Right kidney (tissue), 1 donor: ENCODE data around the gene ARHGAP25.

ENCODE experiments used
- DNase-seq: peaks from one replicate; pipeline ENCODE4 v3.0.0-alpha.2; 2016

Gene ARHGAP25

DNA sequence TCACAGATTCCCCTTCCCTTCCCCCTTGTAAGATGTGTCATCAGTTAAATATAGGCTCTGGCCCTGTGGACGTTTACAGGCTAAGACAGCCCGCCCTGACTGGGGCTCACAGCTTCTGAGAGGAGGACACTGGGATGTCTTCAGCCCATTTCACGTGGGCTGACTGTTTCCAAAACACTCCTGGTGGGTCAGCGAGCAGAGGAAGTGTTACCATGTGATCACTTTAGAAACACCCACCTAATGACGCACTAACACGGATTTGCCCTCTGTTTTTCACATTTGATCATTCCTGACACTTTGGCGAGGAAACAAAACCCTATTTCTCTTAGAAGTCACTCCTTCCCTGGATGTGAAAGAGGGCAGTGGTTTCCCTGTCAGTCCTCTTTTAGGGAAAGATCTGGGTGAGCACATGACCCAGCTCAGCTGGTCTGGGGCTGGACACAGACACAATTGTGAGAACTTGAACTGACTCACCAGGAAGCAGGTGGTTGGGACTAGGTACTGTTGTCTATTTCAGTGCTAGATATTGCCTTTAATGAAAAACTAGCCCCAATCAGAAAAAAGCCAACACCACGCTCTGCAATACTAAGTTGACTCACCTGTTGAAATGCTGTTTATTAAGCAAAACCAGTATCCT, 97.7 kb downstream of the ARHGAP25 start:
- no peak for DNase-seq

DNA sequence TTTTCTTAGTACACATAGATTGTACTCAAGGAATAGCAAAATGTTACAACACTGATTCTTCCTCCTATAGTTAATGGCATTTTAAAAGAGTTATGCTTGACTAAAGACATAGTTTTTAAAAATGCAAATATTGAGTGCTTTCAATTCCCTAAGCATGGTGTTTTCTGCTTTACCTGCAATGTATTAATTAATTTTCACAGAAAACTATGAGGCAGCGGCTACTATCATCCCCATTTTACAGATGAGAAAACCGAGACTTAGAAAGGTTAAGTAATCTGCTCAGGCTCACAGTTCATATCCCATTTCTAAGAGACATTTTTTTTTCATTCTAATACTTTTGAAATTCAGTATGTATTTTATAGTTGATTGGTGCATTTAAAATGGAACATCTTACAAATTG, 98.6 kb downstream of the ARHGAP25 start:
- no peak for DNase-seq

DNA sequence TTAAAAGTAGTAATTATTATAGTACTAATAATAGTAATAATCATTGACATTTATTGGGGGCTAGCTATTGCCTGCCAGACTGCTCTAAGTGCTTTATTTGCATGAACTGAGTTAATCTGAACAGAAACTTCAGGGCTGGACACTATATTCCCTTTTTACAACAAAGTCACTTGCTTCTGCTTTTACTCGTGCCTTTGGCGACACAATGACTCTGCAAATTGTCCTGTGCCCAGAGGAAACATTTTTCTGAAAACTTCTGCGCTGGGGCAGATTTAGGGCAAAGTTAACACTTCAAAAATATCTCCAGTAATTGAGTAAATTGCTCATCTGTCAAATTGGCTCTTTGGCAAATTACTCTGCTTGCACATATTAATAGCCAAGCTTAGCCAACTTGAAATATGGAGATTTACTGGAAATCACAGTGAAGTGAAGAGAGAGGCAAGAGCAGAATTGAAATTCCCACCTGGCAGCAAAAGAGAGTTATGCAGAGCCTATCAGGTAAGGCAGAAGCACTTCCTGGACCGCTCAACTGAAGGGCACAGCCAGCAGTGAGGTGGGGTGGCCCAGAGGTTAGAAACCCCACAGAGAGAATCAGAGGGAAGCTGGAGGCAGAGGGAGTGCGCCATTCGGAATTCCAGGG, 100.2 kb downstream of the ARHGAP25 start:
- DNase-seq: no peak

DNA sequence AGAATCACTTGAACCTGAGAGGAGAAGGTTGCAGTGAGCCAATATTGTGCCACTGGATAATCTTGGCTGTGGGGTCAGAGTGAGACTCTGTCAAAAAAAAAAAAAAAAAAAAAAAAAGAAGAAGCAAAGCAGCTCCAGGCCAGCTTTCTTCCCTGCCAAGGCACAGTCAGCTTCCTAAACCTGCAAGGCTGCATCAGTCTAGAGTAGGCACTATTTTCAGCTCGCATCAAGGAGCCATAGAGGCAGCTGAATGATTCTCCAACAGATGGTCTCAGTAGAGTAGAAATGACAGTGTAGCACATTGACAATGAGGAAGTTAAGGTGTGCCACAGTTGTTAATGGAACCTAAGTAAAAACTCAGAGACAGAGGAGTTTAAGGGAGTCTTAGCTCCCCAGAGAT, 101.0 kb downstream of the ARHGAP25 start:
- no peak for DNase-seq

DNA sequence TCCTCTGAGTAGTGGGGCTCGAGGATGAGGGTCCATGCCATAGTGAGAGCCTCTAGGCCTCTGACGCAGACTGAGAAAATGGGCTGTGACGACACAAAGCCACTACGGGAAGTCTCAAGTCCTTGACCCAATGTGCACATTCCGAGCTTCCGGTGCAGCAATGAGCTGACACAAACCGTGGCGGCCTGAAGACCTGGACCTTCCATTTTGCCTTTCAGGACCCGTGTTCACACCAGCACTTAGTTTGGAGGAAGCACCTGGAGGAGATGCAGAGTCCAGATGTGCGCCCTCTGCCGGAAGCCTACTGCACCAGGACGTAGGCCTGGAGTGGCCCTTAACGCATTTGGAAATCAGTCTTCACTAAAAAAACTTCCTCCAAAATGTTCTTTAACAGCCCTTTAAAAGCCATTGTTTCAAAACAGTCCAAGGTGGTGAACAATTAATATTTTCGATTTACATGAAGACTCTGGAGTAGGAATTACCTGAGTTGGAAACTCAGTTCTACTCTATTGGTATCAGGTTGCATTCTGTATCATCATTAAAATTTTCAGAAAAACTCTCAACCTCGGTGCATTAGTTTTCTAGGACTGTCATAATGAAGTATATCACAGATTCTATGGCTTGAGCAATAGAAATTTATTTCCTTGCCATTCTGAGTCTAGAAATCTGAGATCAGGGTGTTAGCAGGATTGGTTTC, 102.7 kb downstream of the ARHGAP25 start:
- no peak for DNase-seq

DNA sequence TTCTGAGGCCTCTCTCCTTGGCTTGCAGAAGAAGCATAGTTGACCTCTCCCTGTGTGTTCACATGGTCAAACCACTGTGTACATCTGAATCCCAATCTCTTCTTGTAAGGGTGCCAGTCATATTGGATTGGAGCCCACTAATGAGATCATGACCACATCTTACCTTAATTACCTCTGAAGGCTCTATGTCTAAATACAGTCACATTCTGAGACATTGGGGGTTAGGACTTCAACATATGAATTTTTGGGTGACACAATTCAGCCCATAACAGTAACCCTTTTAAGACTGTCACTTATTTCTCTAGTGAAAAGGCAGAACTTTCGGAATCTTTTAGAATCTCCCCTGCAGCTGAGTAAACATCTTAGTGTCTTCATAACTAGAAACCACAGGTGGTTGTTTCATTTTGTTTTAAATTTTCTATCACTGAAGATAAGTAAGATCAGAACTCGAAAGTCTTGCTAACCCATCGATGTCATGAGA, 103.3 kb downstream of the ARHGAP25 start:
- no peak for DNase-seq

DNA sequence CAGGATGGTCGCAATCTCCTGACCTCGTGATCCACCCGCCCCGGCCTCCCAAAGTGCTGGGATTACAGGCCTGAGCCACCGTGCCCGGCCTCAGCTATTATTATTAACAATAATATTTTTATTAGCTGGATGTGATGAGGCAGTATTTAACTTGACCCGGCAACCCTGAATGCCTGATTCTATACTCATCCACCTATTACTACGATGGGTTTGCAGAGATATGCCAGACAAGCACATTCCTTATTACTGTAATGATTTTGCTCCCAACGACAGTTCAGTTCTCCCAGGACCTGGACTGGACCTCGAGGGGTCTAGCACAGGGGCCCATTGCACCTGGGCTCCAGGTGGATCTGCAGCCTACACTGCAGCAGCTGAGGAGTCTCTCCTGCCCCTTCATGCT, 104.0 kb downstream of the ARHGAP25 start:
- no peak for DNase-seq

DNA sequence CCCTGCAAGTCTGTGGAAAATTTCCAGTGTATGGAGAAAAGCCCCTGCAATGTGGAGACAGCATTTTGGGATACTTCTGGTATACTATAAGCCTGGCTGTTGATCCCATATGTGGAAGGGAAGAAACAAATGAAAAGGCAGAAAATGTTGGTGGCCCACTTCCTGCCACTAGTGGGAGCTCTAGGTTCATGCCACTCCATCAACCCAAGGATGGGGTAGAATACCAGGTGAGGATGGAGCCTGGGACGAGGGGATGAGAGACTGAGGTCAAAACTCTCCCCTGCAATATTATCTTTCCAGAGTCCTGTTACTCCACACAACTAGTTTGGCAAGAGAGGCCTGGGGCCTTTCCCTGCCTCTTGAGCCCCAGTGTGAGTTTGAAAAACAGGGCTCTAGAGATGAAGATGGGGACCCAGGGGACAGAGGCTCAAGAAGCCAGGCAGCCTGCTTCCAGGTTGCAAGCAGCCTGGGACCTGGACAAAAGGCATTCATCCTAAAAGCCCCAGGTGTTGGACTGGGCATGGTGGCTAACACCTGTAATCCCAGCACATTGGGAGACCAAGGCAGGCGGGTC, 104.7 kb downstream of the ARHGAP25 start:
- no peak for DNase-seq

DNA sequence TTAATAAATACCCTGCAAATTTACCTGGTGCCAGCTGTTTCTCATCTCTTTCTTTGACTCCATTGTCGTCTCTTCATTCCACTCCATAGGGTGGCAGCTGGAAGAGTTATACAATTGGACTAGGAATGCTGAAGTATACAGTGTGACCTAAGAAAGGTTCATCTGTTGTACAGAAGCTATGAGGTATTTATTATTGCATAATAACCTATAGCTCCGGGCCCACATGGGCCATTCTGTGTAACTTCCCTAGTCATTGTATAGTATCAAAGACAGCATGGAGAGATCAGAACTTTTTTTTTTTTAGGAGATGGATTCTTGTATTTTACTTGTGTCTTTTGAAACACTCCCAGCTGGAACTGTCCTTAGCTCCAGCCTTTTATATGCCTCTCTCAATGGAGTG, 110.4 kb downstream of the ARHGAP25 start:
- DNase-seq: no peak

DNA sequence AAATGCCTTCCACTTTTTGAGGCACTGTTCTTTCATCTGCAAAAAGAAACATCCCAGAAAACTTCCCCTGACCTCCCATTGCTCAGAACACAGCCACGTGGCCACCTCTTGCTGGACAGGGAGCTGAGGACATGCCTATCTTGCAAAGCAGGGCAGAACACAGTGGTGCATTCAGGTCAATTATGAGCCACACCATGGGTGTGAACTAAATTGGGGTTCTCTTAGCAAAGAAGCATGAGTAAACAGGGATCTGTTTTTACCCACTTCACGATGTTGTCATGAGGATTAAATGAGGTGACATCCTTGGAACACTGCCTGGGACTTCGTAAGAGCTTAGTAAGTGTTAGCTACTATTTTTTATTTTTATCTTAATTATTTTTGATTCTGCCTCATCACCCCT, 111.5 kb downstream of the ARHGAP25 start:
- DNase-seq: no peak

DNA sequence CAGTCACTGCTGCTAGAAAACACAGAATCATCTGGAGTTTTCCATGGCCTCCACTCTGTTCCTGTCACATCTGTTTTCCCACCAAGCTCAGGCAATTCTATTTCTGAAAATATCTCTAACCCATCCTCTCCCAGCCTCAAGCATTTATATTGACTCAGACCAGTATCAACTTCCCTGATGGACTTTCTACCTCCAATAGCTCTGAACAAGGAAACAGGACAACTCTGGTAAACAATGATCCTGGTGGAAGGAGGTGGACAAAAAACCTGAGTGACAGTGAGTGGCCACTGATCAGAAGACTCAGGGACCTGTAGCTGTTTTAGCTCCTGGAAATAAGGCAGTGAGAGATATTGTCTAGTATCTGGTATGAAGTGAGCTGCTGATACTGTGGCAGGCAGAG, 113.1 kb downstream of the ARHGAP25 start:
- no peak for DNase-seq

DNA sequence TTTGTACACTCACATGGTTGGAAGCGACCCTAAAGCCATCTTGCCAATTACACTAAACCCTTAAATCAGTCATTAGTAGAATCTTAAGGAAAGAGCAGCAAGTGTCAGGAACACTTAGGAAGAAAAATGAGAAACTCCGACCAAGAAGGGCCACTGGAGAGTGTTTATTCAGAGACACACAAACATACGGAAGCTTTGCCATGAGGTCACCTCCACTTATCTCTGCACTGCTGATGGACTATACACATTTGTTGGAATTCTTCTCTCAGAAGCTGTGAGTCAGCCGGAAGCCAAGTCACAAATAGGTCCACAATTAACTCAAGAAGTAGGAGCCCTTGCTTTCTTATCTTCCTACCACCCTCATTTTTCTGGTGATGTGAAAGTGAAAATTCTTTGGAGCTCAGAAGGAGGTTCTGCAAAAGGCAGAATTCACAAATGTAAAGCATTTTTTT, 115.0 kb downstream of the ARHGAP25 start:
- no peak for DNase-seq

DNA sequence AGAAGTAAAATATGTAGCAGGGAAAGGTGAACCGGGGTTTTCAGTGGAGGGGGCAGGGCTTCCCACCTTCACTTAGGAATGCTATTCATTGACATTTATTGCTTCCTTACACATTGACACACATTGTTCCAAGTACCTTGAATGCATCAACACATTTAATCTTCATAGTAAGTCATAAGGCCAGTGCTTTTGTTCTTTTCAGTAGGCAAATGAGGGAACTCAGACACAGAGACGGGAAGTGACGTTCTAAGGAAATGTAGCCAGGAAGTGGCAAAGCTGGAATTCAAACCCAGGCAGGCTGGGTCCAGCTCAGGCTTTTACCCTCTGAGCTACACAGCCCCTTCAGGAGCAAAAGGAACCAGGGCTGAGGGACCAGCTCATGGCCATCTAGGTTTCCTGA, 115.9 kb downstream of the ARHGAP25 start:
- no peak for DNase-seq

DNA sequence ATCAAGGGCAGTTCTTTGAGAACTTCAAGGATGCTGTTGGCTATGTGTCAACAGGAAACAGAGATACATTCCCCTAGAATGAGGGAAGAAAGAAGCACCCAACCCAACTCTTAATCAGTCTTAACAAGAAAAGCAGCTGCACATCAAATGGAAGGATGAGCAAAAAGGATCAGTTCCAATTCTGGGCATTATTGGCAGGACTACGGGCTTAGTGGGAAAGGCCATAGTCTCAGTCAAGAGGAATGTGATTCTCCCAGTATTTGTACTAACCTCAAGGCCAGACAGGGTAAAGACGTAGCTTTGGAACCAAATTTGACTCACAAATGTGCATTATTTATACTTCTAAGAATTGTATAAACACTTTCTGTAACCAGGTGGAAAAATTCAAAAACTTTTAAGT, 118.4 kb downstream of the ARHGAP25 start:
- DNase-seq: no peak

DNA sequence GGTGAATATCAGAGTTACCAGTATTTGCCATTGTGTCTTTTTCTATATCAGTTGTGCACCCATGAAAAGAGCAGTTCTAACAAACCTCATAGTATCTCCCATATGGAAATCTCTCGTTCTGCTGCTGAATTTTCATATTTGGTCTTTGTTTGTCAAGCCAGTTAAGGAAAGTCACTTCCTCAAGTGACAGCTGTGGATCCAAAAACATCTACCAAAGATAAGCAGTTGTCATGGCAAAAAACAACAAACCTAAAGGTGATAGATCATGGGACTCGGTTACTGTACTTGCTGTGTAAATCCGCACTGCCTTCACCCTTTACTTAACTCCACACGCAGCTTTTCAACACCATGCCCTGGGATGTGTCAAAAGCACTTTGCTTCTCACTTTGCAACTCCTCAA, 119.3 kb downstream of the ARHGAP25 start:
- DNase-seq: no peak

DNA sequence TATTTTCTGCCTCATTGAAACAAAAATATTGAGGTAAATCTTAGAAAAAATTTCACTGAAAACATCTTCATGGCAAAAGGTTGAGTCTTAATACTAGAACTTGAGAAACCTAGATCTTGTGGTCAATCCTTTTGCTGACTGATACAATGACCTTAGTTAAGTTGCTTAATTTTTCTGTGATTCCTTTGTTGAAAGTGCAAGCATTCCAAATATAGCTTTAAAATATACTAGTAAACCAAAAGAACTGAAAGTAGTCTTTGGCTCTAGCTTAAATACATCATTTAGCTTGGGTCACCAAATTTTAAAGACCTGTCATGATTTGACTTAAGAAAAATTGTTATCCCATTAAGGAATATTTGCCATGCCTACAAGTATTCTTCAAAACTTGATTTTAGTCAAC, 119.9 kb downstream of the ARHGAP25 start:
- DNase-seq: no peak

DNA sequence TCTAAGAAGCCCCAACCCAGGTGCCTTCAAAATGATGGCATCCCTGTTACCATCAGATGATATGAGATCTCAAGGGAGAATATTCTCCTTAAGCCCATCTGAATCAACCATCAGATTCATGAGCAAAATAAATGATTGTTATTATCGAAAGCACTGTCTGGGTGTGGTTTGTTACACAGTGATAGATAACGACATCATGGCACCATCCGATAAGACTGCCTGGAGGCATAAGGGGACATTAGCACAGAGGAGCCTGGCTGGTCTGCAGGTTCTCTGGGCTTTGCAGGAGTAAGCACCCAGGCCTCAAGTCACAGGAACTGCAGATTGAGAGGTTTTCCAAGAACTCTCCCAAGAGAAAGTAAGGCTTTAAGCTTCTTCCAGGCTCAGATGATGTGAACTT, 120.9 kb downstream of the ARHGAP25 start:
- no peak for DNase-seq

DNA sequence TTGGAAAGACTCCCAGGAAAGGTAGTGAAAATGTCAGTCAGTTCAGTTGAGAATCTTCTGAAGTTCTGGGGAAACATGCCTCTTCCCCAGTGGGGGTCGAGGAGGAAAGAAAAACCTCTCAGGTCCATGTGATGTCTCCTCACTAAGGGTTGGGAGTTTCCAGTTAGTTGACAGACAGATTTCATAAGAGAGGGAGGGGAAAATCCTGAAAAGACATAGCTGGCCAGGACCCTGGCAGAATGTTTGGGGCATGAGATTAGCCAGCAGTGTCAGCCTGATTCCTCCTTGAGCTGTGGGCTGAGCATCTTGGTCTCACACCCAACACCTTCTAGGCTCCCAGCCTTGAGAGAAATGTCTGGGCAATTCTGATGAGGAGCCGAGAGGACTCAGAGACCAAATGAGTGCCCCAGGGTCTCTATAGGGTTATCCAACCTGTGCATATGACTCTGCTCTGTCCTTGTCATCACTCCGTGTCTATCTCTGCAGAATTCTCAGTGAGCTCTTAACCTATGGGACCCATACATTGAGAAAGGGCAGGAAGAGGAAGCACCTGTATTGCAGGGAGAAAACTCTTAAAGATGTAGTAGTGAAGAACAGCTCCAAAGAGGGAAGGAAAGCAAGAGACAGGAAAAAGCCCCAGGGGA, 122.7 kb downstream of the ARHGAP25 start:
- no peak for DNase-seq

DNA sequence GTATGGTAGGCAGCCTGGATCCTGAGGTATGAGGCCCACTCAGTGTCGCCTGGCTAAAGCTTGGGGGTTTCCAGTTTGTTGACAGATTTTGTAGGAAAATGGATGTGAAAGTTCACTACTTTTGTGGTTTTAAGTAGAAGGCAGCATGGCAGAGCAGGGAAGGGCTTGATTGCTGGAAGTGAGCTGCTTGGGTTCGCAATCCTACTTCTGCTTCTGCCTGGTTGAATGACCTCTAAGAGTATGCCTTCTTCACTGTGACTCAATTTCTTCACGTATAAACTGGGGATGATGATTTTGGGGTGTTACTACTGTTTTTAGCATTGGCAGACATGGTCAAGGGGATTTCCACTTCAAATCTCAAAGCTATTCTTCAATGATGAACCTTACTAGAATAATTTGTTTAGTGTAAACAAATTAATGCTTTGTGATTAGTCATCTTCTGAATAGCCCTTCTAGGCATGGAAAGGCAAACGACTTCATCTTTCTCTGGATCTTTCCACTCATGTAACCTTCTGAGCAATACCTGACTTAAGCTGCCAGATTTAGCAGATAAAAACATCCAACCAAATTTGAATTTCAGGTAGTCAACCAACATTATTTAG, 123.3 kb downstream of the ARHGAP25 start:
- DNase-seq: no peak

DNA sequence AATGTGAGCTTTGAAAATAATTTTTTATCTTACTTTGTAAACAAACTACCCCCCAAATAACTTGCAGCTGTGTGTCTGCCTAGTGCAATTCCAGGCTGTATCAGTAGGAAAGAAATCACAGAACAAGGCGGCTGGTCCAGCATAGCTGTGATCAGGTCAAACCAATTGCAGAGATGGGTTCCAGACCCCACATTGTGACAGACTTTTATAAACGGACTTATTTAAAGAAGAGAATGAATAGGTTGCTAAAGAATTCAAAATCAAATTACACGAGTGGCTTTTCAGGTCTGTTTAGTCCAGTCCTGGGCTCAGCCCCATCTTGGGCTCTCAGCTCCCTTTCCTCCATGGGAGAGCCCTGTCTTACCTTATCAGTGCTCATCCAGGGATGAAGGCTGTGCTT, 125.5 kb downstream of the ARHGAP25 start:
- DNase-seq: no peak

DNA sequence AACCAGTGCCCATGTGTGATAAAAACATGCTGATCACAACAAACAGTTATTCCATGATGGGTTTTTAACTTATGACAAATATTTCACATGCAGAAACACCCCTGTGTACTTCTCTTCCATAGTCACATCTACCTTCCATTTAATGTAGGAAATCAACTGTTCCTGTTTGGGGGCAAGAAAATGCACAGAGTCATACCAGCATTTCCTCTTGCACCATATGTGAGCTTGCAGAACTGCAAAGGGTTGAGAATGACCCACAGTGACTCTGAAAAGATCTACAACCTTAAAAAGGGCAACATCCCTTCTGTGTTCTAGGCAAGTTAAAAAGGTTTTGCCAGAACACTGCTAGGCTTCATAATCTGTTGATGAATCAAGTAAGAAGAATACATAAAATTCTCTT, 126.7 kb downstream of the ARHGAP25 start:
- DNase-seq: no peak

DNA sequence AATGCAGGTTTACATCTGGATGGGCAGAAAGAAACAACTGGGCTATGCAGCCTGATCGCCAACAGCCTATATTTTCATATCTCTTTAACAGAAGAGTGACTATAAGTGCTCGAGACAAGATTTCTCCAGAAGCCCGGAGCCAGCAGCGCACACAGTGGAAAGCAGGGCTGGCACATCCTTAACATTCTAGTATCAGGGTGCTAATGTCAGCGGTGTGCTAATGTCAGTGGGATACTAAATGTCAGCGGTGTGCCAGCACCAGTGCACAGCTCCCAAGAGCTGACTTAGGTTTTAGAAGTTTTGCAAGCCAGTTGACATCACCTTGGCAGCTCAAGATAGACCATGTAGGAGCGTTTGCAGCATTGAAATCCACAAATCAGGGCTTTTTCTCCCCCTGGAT, 128.3 kb downstream of the ARHGAP25 start:
- DNase-seq: no peak

DNA sequence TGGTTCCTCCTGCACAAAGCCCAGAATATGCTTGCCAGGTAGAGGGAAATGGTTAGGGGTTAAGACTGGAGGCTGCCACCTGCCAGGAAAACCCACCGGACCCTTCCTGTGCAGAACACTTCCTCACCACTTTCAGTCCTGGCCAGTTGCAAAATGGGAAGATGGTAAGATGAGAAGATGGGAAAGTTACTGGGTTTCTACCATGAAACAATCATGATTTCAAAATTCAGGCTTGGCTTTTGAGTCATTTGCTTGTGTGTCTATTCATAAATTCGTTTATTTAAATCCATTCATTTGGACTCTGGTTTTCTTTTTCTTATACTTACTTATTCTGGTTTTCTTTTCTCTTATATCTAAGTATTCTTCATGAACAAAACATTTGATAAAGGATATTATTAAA, 129.4 kb downstream of the ARHGAP25 start:
- DNase-seq: no peak
